NOMO-1 (cell line): ENCODE results near the gene MAP4K4.
A peak's percentile ranks its signal among the peaks of the same experiment; 100 is the strongest.

Experiments used
- DNase-seq, 2 experiments: peaks; one replicate each; lab custom pipeline; 2025; ENCODE audit not compliant: unreplicated experiment in 2 of 2; lab: John Stamatoyannopoulos, UW

Gene MAP4K4

GRCh38 chr2:101720732-101721131, 23.2 kb downstream of the MAP4K4 start:
- DNase-seq = no peak

- no peak for DNase-seq
Measured at GRCh38 chr2:101722864-101723263, 25.4 kb downstream of the MAP4K4 start.

- DNase-seq = no peak
Measured at GRCh38 chr2:101723371-101724124, 26.0 kb downstream of the MAP4K4 start.

GRCh38 chr2:101724125-101724474, 26.6 kb downstream of the MAP4K4 start:
- DNase-seq = no peak

- no peak for DNase-seq
Measured at GRCh38 chr2:101725038-101725437, 27.5 kb downstream of the MAP4K4 start.

GRCh38 chr2:101725515-101726192, 28.1 kb downstream of the MAP4K4 start:
- no peak for DNase-seq

- peak in 1 of 2 experiments; percentile 42 for DNase-seq
Measured at GRCh38 chr2:101728865-101729264, 31.4 kb downstream of the MAP4K4 start.

- DNase-seq = no peak
Measured at GRCh38 chr2:101729521-101730190, 32.1 kb downstream of the MAP4K4 start.

GRCh38 chr2:101731221-101732054, 33.9 kb downstream of the MAP4K4 start:
- no peak for DNase-seq

- DNase-seq = no peak
Measured at GRCh38 chr2:101732199-101732598, 34.7 kb downstream of the MAP4K4 start.

GRCh38 chr2:101732773-101733256, 35.3 kb downstream of the MAP4K4 start:
- DNase-seq = no peak

- DNase-seq = no peak
Measured at GRCh38 chr2:101733257-101733993, 35.9 kb downstream of the MAP4K4 start.

GRCh38 chr2:101734505-101735165, 37.1 kb downstream of the MAP4K4 start:
- DNase-seq = no peak

GRCh38 chr2:101735166-101735533, 37.6 kb downstream of the MAP4K4 start:
- DNase-seq = no peak

- DNase-seq = no peak
Measured at GRCh38 chr2:101736233-101736632, 38.7 kb downstream of the MAP4K4 start.

GRCh38 chr2:101736861-101737291, 39.4 kb downstream of the MAP4K4 start:
- DNase-seq = peak in 1 of 2 experiments; percentile 71

GRCh38 chr2:101737478-101738255, 40.2 kb downstream of the MAP4K4 start:
- DNase-seq = no peak

- no peak for DNase-seq
Measured at GRCh38 chr2:101738649-101739048, 41.1 kb downstream of the MAP4K4 start.

GRCh38 chr2:101740555-101740964, 43.1 kb downstream of the MAP4K4 start:
- DNase-seq = peak; percentile 27 to 34
